ENCODE results near the gene CCDC92. TPM values are rescaled to one million over a fixed set of nuclear protein-coding genes. Genes with fewer than 3 reads are reported as not detected.

The CCDC92 gene
- polyA plus RNA-seq, 6 donors from 2014 or later = 18.7 to 31.5 (median 23.0) TPM

GRCh38 chr12:123982269-123982668 lies 9.6 kb upstream of the CCDC92 start:
- Mint-ChIP-seq H3K36me3 (no peaks in the 10 kb centered on the region), H3K9me3 (no peaks in the 10 kb centered on the region), H3K4me3 (no peak overlapping the region), H3K27ac (peak overlapping the region in 2 of 6 donors; percentile 3 to 86), H3K27me3 (no peaks in the 10 kb centered on the region), H3K4me1 (peaks cover 18 to 37% (median 21%) of the 10 kb centered on the region in 3 donors)
- ATAC-seq (ENCODE audit: low read depth in 2 of 2) = no peak
- no peak for DNase-seq

- Mint-ChIP-seq H3K9me3 (no peaks in the 10 kb centered on the region), H3K4me3 (no peak overlapping the region), H3K36me3 (peaks cover 0 to 10% of the 10 kb centered on the region in 2 donors), H3K27ac (no peak overlapping the region), H3K4me1 (peaks cover 3 to 24% (median 16%) of the 10 kb centered on the region in 3 donors), H3K27me3 (no peaks in the 10 kb centered on the region)
- ATAC-seq (ENCODE audit: low read depth in 2 of 2) = no peak
- no peak for DNase-seq
Measured at GRCh38 chr12:123979566-123979965, 6.9 kb upstream of the CCDC92 start.

DNA sequence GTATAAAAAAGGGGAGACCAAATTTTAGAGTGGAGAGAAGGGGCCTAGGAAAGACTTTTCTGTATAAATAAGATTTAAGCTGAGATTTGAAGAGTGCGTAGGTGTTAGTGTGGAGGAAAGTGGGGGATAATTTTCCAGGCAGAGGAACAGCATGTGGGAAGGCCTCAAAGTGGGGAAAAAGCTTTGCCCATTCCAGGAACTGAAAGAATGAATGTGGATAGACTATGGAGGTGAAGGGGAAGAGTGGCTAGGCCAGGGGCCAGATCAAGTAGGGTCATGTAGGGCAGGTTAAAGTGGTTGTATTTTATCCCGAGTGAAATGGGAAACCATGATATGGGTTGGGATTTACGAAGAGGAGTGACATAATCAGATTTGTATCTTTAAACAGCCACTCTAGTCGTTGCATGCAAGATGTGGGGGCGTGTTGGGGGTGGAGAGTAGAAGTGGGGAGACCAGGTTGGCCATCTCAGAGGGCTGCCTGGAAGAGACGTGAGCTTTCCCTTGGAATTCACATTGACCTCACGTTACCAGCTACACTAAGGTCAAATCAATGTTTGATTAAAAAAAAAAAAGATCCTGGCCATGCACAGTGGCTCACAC lies 3.7 kb upstream of the CCDC92 start:
- DNase-seq = no peak
- H3K9me3 Mint-ChIP-seq = no peaks in the 10 kb centered on the region
- peak overlapping the region in 1 of 8 donors; percentile 42 for H3K4me3 Mint-ChIP-seq
- no peaks in the 10 kb centered on the region for H3K27me3 Mint-ChIP-seq
- H3K27ac Mint-ChIP-seq = no peak overlapping the region
- H3K4me1 Mint-ChIP-seq = peaks cover 13 to 20% (median 20%) of the 10 kb centered on the region in 3 donors
- ATAC-seq (ENCODE audit: low read depth in 2 of 2) = no peak
- H3K36me3 Mint-ChIP-seq = peaks cover 0 to 10% of the 10 kb centered on the region in 2 donors

GRCh38 chr12:123973552-123974341 lies 1.1 kb upstream of the CCDC92 start:
- DNase-seq = peak; percentile 25
- H3K27ac Mint-ChIP-seq = peak overlapping the region in 5 of 6 donors; percentile 80 to 98 (median 93)
- no peaks in the 10 kb centered on the region for H3K27me3 Mint-ChIP-seq
- H3K9me3 Mint-ChIP-seq = no peaks in the 10 kb centered on the region
- H3K36me3 Mint-ChIP-seq = peaks cover 0 to 10% of the 10 kb centered on the region in 2 donors
- H3K4me3 Mint-ChIP-seq = peak overlapping the region; percentile 85 to 96 (median 90)
- ATAC-seq (ENCODE audit: low read depth in 2 of 2) = no peak
- H3K4me1 Mint-ChIP-seq = peaks cover 12 to 20% (median 13%) of the 10 kb centered on the region in 3 donors

- no peaks in the 10 kb centered on the region for H3K9me3 Mint-ChIP-seq
- peak overlapping the region in 5 of 6 donors; percentile 23 to 96 (median 94) for H3K27ac Mint-ChIP-seq
- ATAC-seq (ENCODE audit: low read depth in 2 of 2) (no peak), DNase-seq (peak; percentile 29)
- no peaks in the 10 kb centered on the region for H3K27me3 Mint-ChIP-seq
- peaks cover 0 to 10% of the 10 kb centered on the region in 2 donors for H3K36me3 Mint-ChIP-seq
- H3K4me3 Mint-ChIP-seq = peak overlapping the region; percentile 86 to 96 (median 94)
- H3K4me1 Mint-ChIP-seq = peaks cover 12 to 20% (median 13%) of the 10 kb centered on the region in 3 donors
Measured at GRCh38 chr12:123971770-123972456, 718 bp downstream of the CCDC92 start.

GRCh38 chr12:123971449-123971769 lies 1.2 kb downstream of the CCDC92 start:
- Mint-ChIP-seq H3K27me3 (no peaks in the 10 kb centered on the region), H3K9me3 (no peaks in the 10 kb centered on the region), H3K4me1 (peaks cover 11 to 20% (median 13%) of the 10 kb centered on the region in 3 donors), H3K36me3 (peaks cover 0 to 7% of the 10 kb centered on the region in 2 donors), H3K27ac (peak overlapping the region in 5 of 6 donors; percentile 23 to 96 (median 94)), H3K4me3 (peak overlapping the region; percentile 86 to 96 (median 94))
- ATAC-seq (ENCODE audit: low read depth in 2 of 2) (no peak), DNase-seq (no peak)

GRCh38 chr12:123967121-123967586 lies 5.5 kb downstream of the CCDC92 start:
- Mint-ChIP-seq H3K27ac (no peak overlapping the region), H3K4me1 (peaks cover 0 to 7% (median 4%) of the 10 kb centered on the region in 3 donors), H3K36me3 (no peaks in the 10 kb centered on the region), H3K4me3 (no peak overlapping the region), H3K27me3 (no peaks in the 10 kb centered on the region), H3K9me3 (no peaks in the 10 kb centered on the region)
- no peak for ATAC-seq (ENCODE audit: low read depth in 2 of 2)
- DNase-seq = no peak

DNA sequence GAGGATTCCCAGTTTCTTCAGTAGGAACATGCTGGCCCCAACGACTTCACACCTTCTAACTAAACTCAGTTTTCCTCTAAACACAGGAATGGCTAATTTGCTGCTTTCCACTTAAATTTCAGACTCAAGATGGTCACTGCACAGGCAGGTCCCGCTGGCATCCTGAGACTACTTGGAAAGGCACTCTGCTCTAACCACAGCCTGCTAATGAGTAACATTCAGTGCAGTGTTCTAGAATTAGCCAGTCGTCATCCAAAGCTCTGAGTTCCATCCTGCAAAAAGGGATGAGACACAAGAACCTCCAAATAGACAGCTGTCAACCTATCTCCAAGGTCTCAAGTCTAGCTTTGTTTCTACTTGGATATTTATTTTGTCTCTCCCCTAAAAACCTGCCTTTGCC lies 6.0 kb downstream of the CCDC92 start:
- ATAC-seq (ENCODE audit: low read depth in 2 of 2) (no peak), DNase-seq (no peak)
- Mint-ChIP-seq H3K27me3 (no peaks in the 10 kb centered on the region), H3K4me3 (no peak overlapping the region), H3K9me3 (no peaks in the 10 kb centered on the region), H3K4me1 (peaks cover 0 to 6% (median 5%) of the 10 kb centered on the region in 3 donors), H3K27ac (no peak overlapping the region), H3K36me3 (no peaks in the 10 kb centered on the region)

GRCh38 chr12:123965382-123965781 lies 7.2 kb downstream of the CCDC92 start:
- Mint-ChIP-seq H3K4me3 (no peak overlapping the region), H3K36me3 (no peaks in the 10 kb centered on the region), H3K4me1 (peaks cover 0 to 3% (median 2%) of the 10 kb centered on the region in 3 donors), H3K9me3 (no peaks in the 10 kb centered on the region), H3K27ac (no peak overlapping the region), H3K27me3 (no peaks in the 10 kb centered on the region)
- DNase-seq (no peak), ATAC-seq (ENCODE audit: low read depth in 2 of 2) (no peak)

- H3K27ac Mint-ChIP-seq = no peak overlapping the region
- H3K9me3 Mint-ChIP-seq = no peaks in the 10 kb centered on the region
- ATAC-seq (ENCODE audit: low read depth in 2 of 2) (no peak), DNase-seq (no peak)
- no peaks in the 10 kb centered on the region for H3K36me3 Mint-ChIP-seq
- H3K4me3 Mint-ChIP-seq = no peak overlapping the region
- H3K27me3 Mint-ChIP-seq = no peaks in the 10 kb centered on the region
- peaks cover 0 to 3% (median 0%) of the 10 kb centered on the region in 3 donors for H3K4me1 Mint-ChIP-seq
Measured at GRCh38 chr12:123963821-123964220, 8.8 kb downstream of the CCDC92 start.

GRCh38 chr12:123962513-123962912 lies 10.1 kb downstream of the CCDC92 start:
- no peak for ATAC-seq (ENCODE audit: low read depth in 2 of 2)
- Mint-ChIP-seq H3K9me3 (no peaks in the 10 kb centered on the region), H3K4me1 (peaks cover 0 to 3% (median 0%) of the 10 kb centered on the region in 3 donors), H3K27ac (no peak overlapping the region), H3K27me3 (no peaks in the 10 kb centered on the region), H3K36me3 (no peaks in the 10 kb centered on the region), H3K4me3 (no peak overlapping the region)
- DNase-seq = no peak

DNA sequence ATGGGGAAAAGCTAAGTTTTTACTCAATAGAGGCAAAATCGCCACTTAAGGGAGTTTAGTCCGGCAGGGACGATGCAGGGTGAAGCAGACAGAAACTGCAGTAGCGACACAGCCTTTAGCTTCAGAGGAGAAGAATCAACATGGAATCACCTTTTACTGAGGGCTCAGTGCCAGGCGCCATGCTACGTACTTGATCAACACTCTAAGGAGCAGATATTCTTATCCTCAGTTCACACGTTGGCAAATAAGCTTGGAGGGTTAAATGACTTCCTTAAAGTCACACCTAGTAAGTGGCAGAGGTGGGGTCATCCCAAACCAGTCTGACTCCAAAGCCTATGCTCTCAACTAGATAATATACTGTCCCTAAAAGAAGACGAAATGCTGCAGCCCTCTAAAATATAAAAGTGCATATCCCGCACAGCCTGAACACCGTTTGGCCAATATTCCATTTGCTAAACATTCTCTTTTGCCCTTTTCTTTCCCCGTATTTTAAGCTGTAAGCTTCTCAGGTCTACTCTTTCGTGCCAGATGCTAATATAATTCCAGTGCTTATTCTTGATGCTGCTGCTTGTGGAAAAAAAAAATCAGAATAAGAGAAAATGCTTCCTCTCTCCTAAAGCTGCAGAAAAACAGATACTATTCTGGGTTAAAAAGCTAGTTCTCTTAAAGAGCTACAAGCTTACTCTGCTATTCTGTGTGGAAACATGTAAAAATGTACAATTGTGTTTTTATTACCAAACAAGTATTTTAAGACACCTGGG lies 10.9 kb downstream of the CCDC92 start:
- Mint-ChIP-seq H3K4me1 (peaks cover 0 to 3% (median 0%) of the 10 kb centered on the region in 3 donors), H3K27ac (no peak overlapping the region), H3K27me3 (no peaks in the 10 kb centered on the region), H3K9me3 (no peaks in the 10 kb centered on the region), H3K36me3 (no peaks in the 10 kb centered on the region), H3K4me3 (no peak overlapping the region)
- DNase-seq (no peak), ATAC-seq (ENCODE audit: low read depth in 2 of 2) (no peak)

GRCh38 chr12:123960856-123961255 lies 11.8 kb downstream of the CCDC92 start:
- no peaks in the 10 kb centered on the region for H3K27me3 Mint-ChIP-seq
- no peak for DNase-seq
- peaks cover 0 to 3% (median 0%) of the 10 kb centered on the region in 3 donors for H3K4me1 Mint-ChIP-seq
- H3K4me3 Mint-ChIP-seq = no peak overlapping the region
- no peaks in the 10 kb centered on the region for H3K36me3 Mint-ChIP-seq
- H3K9me3 Mint-ChIP-seq = no peaks in the 10 kb centered on the region
- ATAC-seq (ENCODE audit: low read depth in 2 of 2) = no peak
- no peak overlapping the region for H3K27ac Mint-ChIP-seq

All from naive B cell (primary cell).